Measurements from ENCODE around the gene COQ7. TPM values are rescaled to one million over a fixed set of nuclear protein-coding genes. Genes with fewer than 3 reads are reported as not detected.

The COQ7 gene
- total RNA-seq, 2 experiments from 2014 or later, result 21.6 to 22.2 TPM

DNA sequence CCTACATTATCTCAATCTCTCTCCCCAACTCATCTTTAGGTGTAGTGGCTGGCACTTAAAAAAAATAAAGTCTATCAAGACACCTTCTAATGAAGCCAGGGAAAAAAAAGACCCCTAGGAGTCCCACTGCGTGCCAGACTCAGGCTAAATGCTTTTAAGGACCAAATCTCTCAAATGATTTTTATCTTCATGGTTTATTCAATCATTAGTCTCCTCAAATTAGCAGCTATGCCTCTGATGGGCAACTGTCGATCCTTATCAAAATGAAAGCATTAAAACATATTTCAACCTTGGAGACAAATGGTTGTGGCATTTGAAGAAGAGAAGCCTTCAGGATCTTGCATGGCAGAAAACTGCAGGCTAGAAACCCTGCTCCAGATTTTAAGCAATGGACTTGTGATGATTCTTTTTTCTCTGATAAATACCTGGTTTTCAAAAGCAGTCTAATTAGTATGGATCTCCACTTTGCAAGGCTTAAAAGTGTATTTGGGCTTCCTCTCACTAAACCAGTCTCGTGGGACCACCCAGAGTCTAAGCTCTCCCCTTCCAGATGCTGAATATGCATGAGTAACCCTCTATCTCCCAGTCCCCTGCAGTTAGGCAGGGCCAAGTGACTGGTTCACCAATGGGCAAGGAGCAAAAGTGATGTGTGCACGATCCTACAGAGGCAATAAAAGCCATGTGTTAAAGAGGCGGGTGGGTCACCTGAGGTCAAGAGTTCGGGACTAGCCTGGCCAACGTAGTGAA is 61.2 kb downstream of the COQ7 start:
- DNase-seq (ENCODE audit: low spot score), result no peak
- Histone ChIP-seq H3K9me3 (ENCODE audit: low read length) (0 out of 2 replicates have a peak, but pooled peaks cover 14% of the 10 kb centered on the region), H2AFZ (ENCODE audit: low read length) (no peak overlapping the region), H3K36me3 (ENCODE audit: insufficient read depth, low read length) (no peaks in the 10 kb centered on the region), H3K4me3 (ENCODE audit: low read depth, low read length, poor library complexity, severe bottlenecking) (no peak overlapping the region), H4K20me1 (ENCODE audit: insufficient read depth, low read length) (no peaks in the 10 kb centered on the region), H3K4me1 (ENCODE audit: insufficient read depth, low read length, poor library complexity, severe bottlenecking) (peaks cover 11% of the 10 kb centered on the region), H3K4me2 (ENCODE audit: low read length) (no peak overlapping the region), H3K27ac (ENCODE audit: low read depth, low read length, poor library complexity, severe bottlenecking) (no peak overlapping the region), H3K79me2 (ENCODE audit: insufficient read depth, low read depth, low read length) (no peaks in the 10 kb centered on the region), H3K9me2 (ENCODE audit: insufficient read depth, low read length) (no peaks in the 10 kb centered on the region)
- no TSS peak for BruUV-seq (replicated peaks)
- CTCF ChIA-PET (ENCODE audit: unreplicated experiment), result no interaction called here
- POLR2A ChIA-PET, result interaction anchor here (0.6 kb wide), 1 partner anchor 395 kb away, joined by 3 read pairs; no protein-coding TSS in a partner anchor
- TF ChIP-seq EZH2phosphoT487 (IDR thresholded peaks at IDR 0.05; ENCODE audit: borderline replicate concordance, low read depth, low read length), result no peak
- intact Hi-C loops (cut with micrococcal nuclease; ENCODE audit: unreplicated experiment), result no loop called here

Other genes starting within 250 kb of the COQ7 start
- gene SMG1, start 141.2 kb upstream of the COQ7 start, total RNA-seq (2014; rRNA removed; shearing (Covaris generic)), result 87.5 and 106 TPM in 2 replicates
- 199 and 208 TPM in 2 replicates for gene SMG1, start 141.2 kb upstream of the COQ7 start, total RNA-seq (2022)
- not detected in 2 replicates for gene TMC7, start 83.7 kb upstream of the COQ7 start, total RNA-seq (2014; rRNA removed; shearing (Covaris generic))
- not detected in 2 replicates for gene TMC7, start 83.7 kb upstream of the COQ7 start, total RNA-seq (2022)
- gene ITPRIPL2, start 46.4 kb downstream of the COQ7 start, total RNA-seq (2014; rRNA removed; shearing (Covaris generic)), result 0.03 TPM in 1 of 2 replicates, not detected in the other
- gene ITPRIPL2, start 46.4 kb downstream of the COQ7 start, total RNA-seq (2022), result not detected in 2 replicates
- gene SYT17, start 100.6 kb downstream of the COQ7 start, total RNA-seq (2014; rRNA removed; shearing (Covaris generic)), result 7.1 and 10.3 TPM in 2 replicates
- 6.0 and 6.2 TPM in 2 replicates for gene SYT17, start 100.6 kb downstream of the COQ7 start, total RNA-seq (2022)
- not detected in 2 replicates for gene CLEC19A, start 218.1 kb downstream of the COQ7 start, total RNA-seq (2014; rRNA removed; shearing (Covaris generic))
- gene CLEC19A, start 218.1 kb downstream of the COQ7 start, total RNA-seq (2022), result not detected in 2 replicates

Data from OCI-LY7 (cell line).